H9 (cell line): Measurements from ENCODE around the gene MLPH. TPM values are rescaled to one million over a fixed set of nuclear protein-coding genes. Genes with fewer than 3 reads are reported as not detected.

Source experiments
- DNase-seq: peaks from one replicate; pipeline ENCODE4 v3.0.0-alpha.2; 2017
- H2AFZ ChIP-seq: one replicate; pipeline ENCODE4 v1.6.1; 2013; ENCODE audit warnings: mild to moderate bottlenecking, low read length, control low read depth, moderate library complexity
- H2AK5ac ChIP-seq: 2 replicates; pipeline ENCODE4 v1.6.1; 2013; ENCODE audit warnings: low read length, control low read depth, mixed read lengths; ENCODE audit not compliant: insufficient read length
- H2BK120ac ChIP-seq: one replicate; pipeline ENCODE4 v1.6.1; 2013; ENCODE audit warnings: low read depth, mild to moderate bottlenecking, low read length, control low read depth, inconsistent platforms; ENCODE audit not compliant: poor library complexity, severe bottlenecking
- H2BK12ac ChIP-seq: 2 replicates; pipeline ENCODE4 v1.6.1; 2013; ENCODE audit warnings: low read length, control low read depth, mixed read lengths, low read depth; ENCODE audit not compliant: insufficient read length
- H2BK15ac ChIP-seq: 2 replicates; pipeline ENCODE4 v1.6.1; 2013; ENCODE audit warnings: low read depth, low read length, control low read depth
- H2BK20ac ChIP-seq: one replicate; pipeline ENCODE4 v1.6.1; 2013; ENCODE audit warnings: low read depth, mild to moderate bottlenecking, low read length, control low read depth, inconsistent platforms; ENCODE audit not compliant: poor library complexity, severe bottlenecking
- H2BK5ac ChIP-seq: 2 replicates; pipeline ENCODE4 v1.6.1; 2013; ENCODE audit warnings: low read length, control low read depth, mixed read lengths; ENCODE audit not compliant: insufficient read length
- H3K14ac ChIP-seq: 2 replicates; pipeline ENCODE4 v1.6.1; 2013; ENCODE audit warnings: low read length, control low read depth; ENCODE audit not compliant: insufficient read depth
- H3K18ac ChIP-seq: 2 replicates; pipeline ENCODE4 v1.6.1; 2013; ENCODE audit warnings: low read depth, mild to moderate bottlenecking, mixed read lengths, low read length, control low read depth; ENCODE audit not compliant: insufficient read length
- H3K23ac ChIP-seq: 2 replicates; pipeline ENCODE4 v1.6.1; 2013; ENCODE audit warnings: low read length, control low read depth, mixed read lengths, low read depth; ENCODE audit not compliant: insufficient read length
- H3K23me2 ChIP-seq: 2 replicates; pipeline ENCODE4 v1.6.1; 2013; ENCODE audit warnings: low read depth, mild to moderate bottlenecking, mixed read lengths, low read length, control low read depth; ENCODE audit not compliant: insufficient read length, poor library complexity, severe bottlenecking
- H3K27ac ChIP-seq: 2 replicates; pipeline ENCODE4 v1.5.1; 2013; ENCODE audit warnings: low read length, control low read depth, mixed read lengths, low read depth; ENCODE audit not compliant: insufficient read length
- H3K27me3 ChIP-seq: 2 replicates; pipeline ENCODE4 v1.6.1; 2013; ENCODE audit warnings: low read length, control low read depth, inconsistent platforms; ENCODE audit not compliant: insufficient read depth
- H3K4ac ChIP-seq: 2 replicates; pipeline ENCODE4 v1.6.1; 2013; ENCODE audit warnings: low read depth, mild to moderate bottlenecking, control low read depth, inconsistent platforms, low read length, moderate library complexity
- H3K4me1 ChIP-seq: 2 replicates; pipeline ENCODE4 v1.6.1; 2013; ENCODE audit warnings: low read length, control low read depth, inconsistent platforms; ENCODE audit not compliant: insufficient read depth
- H3K4me2 ChIP-seq: 2 replicates; pipeline ENCODE4 v1.6.1; 2013; ENCODE audit warnings: low read length, control low read depth, mixed read lengths; ENCODE audit not compliant: insufficient read length, insufficient read depth
- H3K56ac ChIP-seq: 2 replicates; pipeline ENCODE4 v1.6.1; 2013; ENCODE audit warnings: low read depth, mild to moderate bottlenecking, mixed read lengths, low read length, control low read depth; ENCODE audit not compliant: insufficient read length
- H3K79me1 ChIP-seq: 2 replicates; pipeline ENCODE4 v1.6.1; 2013; ENCODE audit warnings: low read depth, mild to moderate bottlenecking, moderate library complexity, low read length, control low read depth, inconsistent platforms; ENCODE audit not compliant: insufficient read depth, poor library complexity, severe bottlenecking
- H3K79me2 ChIP-seq: 2 replicates; pipeline ENCODE4 v1.6.1; 2013; ENCODE audit warnings: low read length, control low read depth, inconsistent platforms; ENCODE audit not compliant: insufficient read depth
- H3K9ac ChIP-seq: 2 replicates; pipeline ENCODE4 v1.6.1; 2013; ENCODE audit warnings: low read length, control low read depth, mixed read lengths; ENCODE audit not compliant: insufficient read length; ENCODE audit errors: extremely low read depth
- H3K9me3 ChIP-seq: one replicate; pipeline ENCODE4 v1.6.1; 2013; ENCODE audit warnings: low read depth, low read length, inconsistent platforms; ENCODE audit not compliant: control insufficient read depth
- H3T11ph ChIP-seq: one replicate; pipeline ENCODE4 v1.6.1; 2013; ENCODE audit warnings: mild to moderate bottlenecking, low read length, control low read depth, inconsistent platforms
- H4K20me1 ChIP-seq: one replicate; pipeline ENCODE4 v1.6.1; 2013; ENCODE audit not compliant: control insufficient read depth, insufficient read length, insufficient read depth
- H4K5ac ChIP-seq: 2 replicates; pipeline ENCODE4 v1.6.1; 2013; ENCODE audit warnings: low read depth, mild to moderate bottlenecking, mixed read lengths, low read length, control low read depth; ENCODE audit not compliant: insufficient read length
- H4K8ac ChIP-seq: replicated peaks from 2 replicates; pipeline ENCODE4 v1.6.1; 2013; ENCODE audit warnings: low read length, control low read depth, mixed read lengths, low read depth; ENCODE audit not compliant: insufficient read length
- H4K91ac ChIP-seq: 2 replicates; pipeline ENCODE4 v1.6.1; 2013; ENCODE audit warnings: low read depth, mild to moderate bottlenecking, moderate library complexity, mixed read lengths, low read length, control low read depth; ENCODE audit not compliant: insufficient read length
- H3K27ac Mint-ChIP-seq, 3 experiments: 2 replicates in 2 of 3; 3 replicates in 1 of 3; pipeline ENCODE4 v1.8.0; 2020 to 2021; ENCODE audit warnings: mixed read lengths in 3 of 3, mild to moderate bottlenecking in 1 of 3, moderate library complexity in 1 of 3
- H3K27me3 Mint-ChIP-seq: 2 replicates; pipeline ENCODE4 v1.8.0; 2021; ENCODE audit warnings: low read depth, mild to moderate bottlenecking, moderate library complexity, mixed read lengths
- H3K36me3 Mint-ChIP-seq, 3 experiments: 2 replicates in 2 of 3; 3 replicates in 1 of 3; pipeline ENCODE4 v1.8.0; 2020 to 2021; ENCODE audit warnings: low read depth in 3 of 3, mixed read lengths in 3 of 3; ENCODE audit not compliant: insufficient read depth in 1 of 3
- H3K4me1 Mint-ChIP-seq, 2 experiments: 2 replicates each; pipeline ENCODE4 v1.8.0; 2020; ENCODE audit warnings: mixed read lengths in 2 of 2
- H3K4me3 Mint-ChIP-seq, 2 experiments: 2 replicates in 1 of 2; 3 replicates in 1 of 2; pipeline ENCODE4 v1.8.0; 2020 to 2021; ENCODE audit warnings: mild to moderate bottlenecking in 2 of 2, mixed read lengths in 2 of 2, moderate library complexity in 1 of 2
- H3K9me3 Mint-ChIP-seq, 2 experiments: 2 replicates in 1 of 2; 3 replicates in 1 of 2; pipeline ENCODE4 v1.8.0; 2020; ENCODE audit warnings: mild to moderate bottlenecking in 2 of 2, mixed read lengths in 2 of 2, moderate library complexity in 1 of 2
- WGBS: extraction: QIAGEN DNeasy Blood & Tissue Kit; methylation state at CpG from one replicate; pipeline ENCODE4 v1.1.7; 2013; ENCODE audit warnings: missing lambda C conversion rate, low lambda C conversion rate, mixed read lengths; ENCODE audit not compliant: insufficient read length; ENCODE audit errors: extremely low coverage; 5-methylcytosine and 5-hydroxymethylcytosine counted together
- total RNA-seq: library from RNA; stranded (reverse); gene quantifications from 2 replicates; pipeline ENCODE4 v1.2.1, GENCODE V29; 2021
- TF ChIP-seq, protein P1 (sequence below): fragments of 200-600 bp; sonication (generic); conservative IDR thresholded peaks from 3 replicates; pipeline ENCODE4 v1.8.0; 2021; ENCODE audit warnings: antibody characterized with exemption, mild to moderate bottlenecking

MLPH gene
- total RNA-seq, 1 experiment from 2014 or later: 3.4 TPM

DNA sequence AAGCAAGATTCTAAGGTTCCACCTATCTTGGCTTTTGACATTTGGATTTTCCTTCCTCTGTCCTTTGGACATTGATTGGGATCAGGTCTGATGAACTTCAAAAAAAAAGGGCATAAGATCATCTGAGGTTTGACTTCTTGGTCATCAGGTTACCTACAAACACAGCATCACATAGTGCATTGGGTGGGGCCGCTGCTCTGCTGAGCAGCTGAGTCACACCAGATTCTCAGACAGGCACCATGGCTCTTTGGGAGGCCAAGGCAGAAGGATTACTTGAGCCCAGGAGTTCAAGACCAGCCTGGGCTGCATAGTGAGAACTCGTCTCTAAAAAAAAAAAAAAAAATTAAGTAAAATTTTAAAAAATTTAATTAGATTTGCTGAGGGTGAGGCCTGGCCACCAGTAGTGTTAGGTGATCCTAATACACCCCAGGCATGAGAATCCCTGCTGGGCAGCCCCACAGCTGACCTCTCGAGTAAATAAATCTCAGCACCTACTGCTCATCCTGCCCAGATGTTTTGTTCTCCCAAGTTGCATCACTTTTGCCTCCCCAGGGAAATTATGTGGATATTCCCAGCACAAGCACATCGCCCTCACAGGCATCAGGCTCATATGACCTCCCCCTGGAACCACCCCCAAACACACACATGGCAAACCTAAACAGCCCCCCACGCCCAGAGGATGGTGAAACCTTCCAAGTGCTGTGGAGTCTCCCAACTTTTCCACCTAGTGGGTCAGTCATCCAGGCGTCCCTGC, 5.3 kb downstream of the MLPH start:
- TF ChIP-seq, protein P1, sequence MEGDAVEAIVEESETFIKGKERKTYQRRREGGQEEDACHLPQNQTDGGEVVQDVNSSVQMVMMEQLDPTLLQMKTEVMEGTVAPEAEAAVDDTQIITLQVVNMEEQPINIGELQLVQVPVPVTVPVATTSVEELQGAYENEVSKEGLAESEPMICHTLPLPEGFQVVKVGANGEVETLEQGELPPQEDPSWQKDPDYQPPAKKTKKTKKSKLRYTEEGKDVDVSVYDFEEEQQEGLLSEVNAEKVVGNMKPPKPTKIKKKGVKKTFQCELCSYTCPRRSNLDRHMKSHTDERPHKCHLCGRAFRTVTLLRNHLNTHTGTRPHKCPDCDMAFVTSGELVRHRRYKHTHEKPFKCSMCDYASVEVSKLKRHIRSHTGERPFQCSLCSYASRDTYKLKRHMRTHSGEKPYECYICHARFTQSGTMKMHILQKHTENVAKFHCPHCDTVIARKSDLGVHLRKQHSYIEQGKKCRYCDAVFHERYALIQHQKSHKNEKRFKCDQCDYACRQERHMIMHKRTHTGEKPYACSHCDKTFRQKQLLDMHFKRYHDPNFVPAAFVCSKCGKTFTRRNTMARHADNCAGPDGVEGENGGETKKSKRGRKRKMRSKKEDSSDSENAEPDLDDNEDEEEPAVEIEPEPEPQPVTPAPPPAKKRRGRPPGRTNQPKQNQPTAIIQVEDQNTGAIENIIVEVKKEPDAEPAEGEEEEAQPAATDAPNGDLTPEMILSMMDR: no peak
- Mint-ChIP-seq H3K4me1 (peaks cover 29 to 38% of the 10 kb centered on the region in 2 experiments), H3K27me3 (peaks cover 41% of the 10 kb centered on the region), H3K4me3 (no peak overlapping the region), H3K9me3 (peaks cover 19 to 24% of the 10 kb centered on the region in 2 experiments), H3K27ac (no peak overlapping the region), H3K36me3 (peaks cover 18 to 37% (median 24%) of the 10 kb centered on the region in 3 experiments)
- no peak overlapping the region for H3K56ac ChIP-seq
- H4K91ac ChIP-seq: no peak overlapping the region
- no CpG with 5 or more reads among the region's 6 CpGs for WGBS
- no peak overlapping the region; the same call in 1 of the 2 replicates for H2BK15ac ChIP-seq
- H3K4me2 ChIP-seq: no peak overlapping the region
- H3K18ac ChIP-seq: no peak overlapping the region
- H3T11ph ChIP-seq: no peak overlapping the region
- no peak overlapping the region for H3K4ac ChIP-seq
- no peaks in the 10 kb centered on the region for H4K20me1 ChIP-seq
- no peak overlapping the region for H4K5ac ChIP-seq
- no peak overlapping the region for H2BK20ac ChIP-seq
- H3K23ac ChIP-seq: no peak overlapping the region
- DNase-seq: no peak
- H3K4me1 ChIP-seq: peaks cover 11% of the 10 kb centered on the region; the same call in 1 of the 2 replicates
- no peaks in the 10 kb centered on the region for H3K79me2 ChIP-seq
- no peak overlapping the region for H3K27ac ChIP-seq
- no peaks in the 10 kb centered on the region for H3K79me1 ChIP-seq
- peaks cover 6% of the 10 kb centered on the region; the same call in 1 of the 2 replicates for H3K27me3 ChIP-seq
- H2AK5ac ChIP-seq: no peak overlapping the region
- H3K9me3 ChIP-seq: peaks cover 11% of the 10 kb centered on the region
- peaks cover under 1% of the 10 kb centered on the region for H3K23me2 ChIP-seq
- no peak overlapping the region for H2BK120ac ChIP-seq
- no peak overlapping the region for H4K8ac ChIP-seq
- H2AFZ ChIP-seq: no peak overlapping the region
- H3K14ac ChIP-seq: no peak overlapping the region
- no peak overlapping the region for H2BK5ac ChIP-seq
- no peak overlapping the region for H2BK12ac ChIP-seq
- no peak overlapping the region for H3K9ac ChIP-seq
